ENCODE data around the gene TRIM44. TPM values are rescaled to one million over a fixed set of nuclear protein-coding genes. Genes with fewer than 3 reads are reported as not detected.

Gene TRIM44
- total and polyA plus RNA-seq, 8 donors = 6.3 to 55.4 (median 36.4) TPM

DNA sequence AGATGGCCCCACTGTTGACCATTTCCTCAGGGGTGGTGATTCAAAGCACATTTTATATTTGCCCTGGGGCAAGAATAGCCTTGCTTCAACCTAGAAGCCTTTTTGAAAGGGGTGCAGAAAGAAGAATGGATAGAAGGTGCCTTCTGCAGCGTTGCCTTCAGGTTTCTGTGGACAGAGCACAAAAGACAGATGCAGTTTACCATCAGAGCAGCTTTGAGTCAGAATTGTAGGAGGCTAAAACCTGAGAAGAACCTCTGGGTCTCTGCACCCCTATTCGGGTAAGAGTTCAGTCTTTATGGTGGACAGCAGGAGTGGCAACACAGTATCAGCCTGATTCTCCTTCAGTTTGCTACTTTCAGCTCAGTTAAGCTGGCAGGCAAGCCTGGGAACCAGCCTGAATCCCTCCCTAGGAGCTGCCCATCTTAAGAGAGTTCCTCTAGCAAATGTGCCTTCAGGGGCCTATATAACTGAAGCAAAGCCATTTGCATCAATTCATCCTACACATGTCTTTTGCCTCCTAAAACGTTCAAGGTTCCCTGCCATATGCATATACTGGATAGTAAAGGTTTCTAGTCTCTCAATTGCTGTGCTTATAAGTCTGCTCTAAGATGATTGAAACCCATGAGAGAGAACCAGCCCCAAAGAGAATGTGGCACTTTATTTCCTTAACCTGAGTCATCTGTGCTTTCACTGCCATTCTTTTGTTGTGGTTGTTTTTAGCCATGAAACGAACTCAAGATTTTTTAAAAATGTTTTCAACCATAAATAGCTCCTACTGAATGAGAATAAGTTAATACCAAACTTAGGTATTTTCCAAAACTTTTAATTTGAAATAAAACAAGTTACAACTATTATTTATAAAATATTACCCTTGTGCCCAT lies 123.0 kb downstream of the TRIM44 start:
- no peak for DNase-seq
- Histone ChIP-seq H3K27me3 (no peaks in the 10 kb centered on the region), H3K9me3 (no peaks in the 10 kb centered on the region), H3K27ac (no peak overlapping the region), H3K36me3 (no peaks in the 10 kb centered on the region), H3K4me1 (peaks cover 12 to 35% (median 34%) of the 10 kb centered on the region in 3 donors), H3K4me3 (no peak overlapping the region)
- ATAC-seq = no peak
- TF ChIP-seq, protein P1, sequence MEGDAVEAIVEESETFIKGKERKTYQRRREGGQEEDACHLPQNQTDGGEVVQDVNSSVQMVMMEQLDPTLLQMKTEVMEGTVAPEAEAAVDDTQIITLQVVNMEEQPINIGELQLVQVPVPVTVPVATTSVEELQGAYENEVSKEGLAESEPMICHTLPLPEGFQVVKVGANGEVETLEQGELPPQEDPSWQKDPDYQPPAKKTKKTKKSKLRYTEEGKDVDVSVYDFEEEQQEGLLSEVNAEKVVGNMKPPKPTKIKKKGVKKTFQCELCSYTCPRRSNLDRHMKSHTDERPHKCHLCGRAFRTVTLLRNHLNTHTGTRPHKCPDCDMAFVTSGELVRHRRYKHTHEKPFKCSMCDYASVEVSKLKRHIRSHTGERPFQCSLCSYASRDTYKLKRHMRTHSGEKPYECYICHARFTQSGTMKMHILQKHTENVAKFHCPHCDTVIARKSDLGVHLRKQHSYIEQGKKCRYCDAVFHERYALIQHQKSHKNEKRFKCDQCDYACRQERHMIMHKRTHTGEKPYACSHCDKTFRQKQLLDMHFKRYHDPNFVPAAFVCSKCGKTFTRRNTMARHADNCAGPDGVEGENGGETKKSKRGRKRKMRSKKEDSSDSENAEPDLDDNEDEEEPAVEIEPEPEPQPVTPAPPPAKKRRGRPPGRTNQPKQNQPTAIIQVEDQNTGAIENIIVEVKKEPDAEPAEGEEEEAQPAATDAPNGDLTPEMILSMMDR (IDR thresholded peaks at IDR 0.05) = no peak
- WGBS, 2 donors = 73 to 78% methylated on average over 4 of the region's 4 CpGs
- no peak for FAIRE-seq
- intact Hi-C loops (cut with DNase I) = no loop called here

DNA sequence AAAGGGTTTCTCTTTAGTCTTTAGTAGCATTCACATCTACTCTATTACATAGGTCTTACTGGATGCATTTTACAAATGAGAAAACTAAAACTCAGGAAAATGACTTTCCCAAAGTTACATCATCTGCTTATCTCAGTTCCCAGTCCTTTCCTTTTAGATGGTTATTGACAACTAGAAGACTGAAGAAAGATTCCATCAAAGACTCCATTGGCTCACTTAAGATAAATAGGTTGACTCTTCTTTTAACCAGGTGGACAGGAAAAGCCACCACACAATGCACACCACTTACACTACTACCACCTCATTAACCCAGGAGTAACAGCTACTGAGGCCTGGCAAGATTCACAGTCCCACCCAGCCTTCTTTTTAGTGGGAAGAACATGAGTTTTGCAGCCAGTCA lies 123.6 kb downstream of the TRIM44 start:
- TF ChIP-seq, protein P1 (IDR thresholded peaks at IDR 0.05) = no peak
- Histone ChIP-seq H3K9me3 (no peaks in the 10 kb centered on the region), H3K4me3 (no peak overlapping the region), H3K36me3 (no peaks in the 10 kb centered on the region), H3K27me3 (no peaks in the 10 kb centered on the region), H3K4me1 (peaks cover 12 to 32% (median 28%) of the 10 kb centered on the region in 3 donors), H3K27ac (no peak overlapping the region)
- no peak for ATAC-seq
- intact Hi-C loops (cut with DNase I) = no loop called here
- FAIRE-seq = no peak
- no peak for DNase-seq

DNA sequence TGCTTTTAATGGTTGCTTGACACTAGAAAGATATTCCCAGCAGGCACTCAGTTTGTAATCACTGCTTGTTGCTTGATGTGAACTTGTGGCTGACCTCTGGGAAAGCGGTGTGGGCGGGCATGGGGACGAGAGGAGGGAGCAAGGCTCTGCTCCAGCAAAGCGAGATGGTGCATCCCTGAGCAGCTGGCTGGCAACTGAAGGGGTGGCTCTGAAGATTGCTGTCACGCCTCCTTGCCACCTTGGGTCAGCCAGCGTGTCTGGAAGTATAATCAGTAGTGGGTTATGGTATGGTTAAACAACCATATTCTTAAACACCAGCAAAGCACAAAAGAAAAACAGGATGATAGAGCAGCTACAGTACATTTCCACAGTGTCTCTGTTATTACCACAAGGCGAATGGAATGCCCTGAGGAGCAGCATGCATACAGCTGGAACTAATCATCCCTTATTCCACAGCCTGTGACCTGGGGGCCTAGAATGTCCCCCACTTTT lies 124.5 kb downstream of the TRIM44 start:
- FAIRE-seq (no peak), DNase-seq (no peak), ATAC-seq (peak in 1 of 4 donors; percentile 28)
- H3K4me3 ChIP-seq = no peak overlapping the region
- no peak overlapping the region for H3K27ac ChIP-seq
- no peaks in the 10 kb centered on the region for H3K9me3 ChIP-seq
- no peaks in the 10 kb centered on the region for H3K36me3 ChIP-seq
- peaks cover 8 to 23% (median 21%) of the 10 kb centered on the region in 3 donors for H3K4me1 ChIP-seq
- TF ChIP-seq, protein P1 (IDR thresholded peaks at IDR 0.05) = no peak
- H3K27me3 ChIP-seq = no peaks in the 10 kb centered on the region
- WGBS, 2 donors = 86 to 94% methylated on average over 7 of the region's 7 CpGs
- intact Hi-C loops (cut with DNase I) = no loop called here

DNA sequence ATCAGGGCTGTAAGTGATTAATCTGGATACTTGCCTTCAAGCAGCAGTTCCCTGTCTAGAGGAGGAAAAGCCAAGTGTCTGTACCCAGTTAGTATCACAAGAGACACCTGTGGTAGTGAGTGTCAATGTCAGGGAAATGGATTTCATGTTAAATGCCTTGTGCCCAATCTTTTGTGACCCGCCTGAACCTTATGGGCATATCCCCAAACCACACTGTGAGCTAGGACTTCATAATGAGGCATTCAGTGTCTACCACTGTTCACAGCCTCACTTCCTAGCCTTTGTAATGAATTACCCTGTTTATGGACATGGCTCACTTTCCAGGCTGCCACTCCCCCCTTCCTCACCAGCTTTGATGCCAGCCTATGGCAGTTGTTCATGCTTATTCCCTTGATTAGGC lies 125.1 kb downstream of the TRIM44 start:
- FAIRE-seq (no peak), ATAC-seq (no peak), DNase-seq (no peak)
- Histone ChIP-seq H3K36me3 (no peaks in the 10 kb centered on the region), H3K4me3 (no peak overlapping the region), H3K4me1 (peaks cover 8 to 23% (median 22%) of the 10 kb centered on the region in 3 donors), H3K27me3 (no peaks in the 10 kb centered on the region), H3K9me3 (no peaks in the 10 kb centered on the region), H3K27ac (no peak overlapping the region)
- TF ChIP-seq, protein P1 (IDR thresholded peaks at IDR 0.05) = no peak
- 97 to 100% methylated on average over 1 of the region's 1 CpG for WGBS, 2 donors
- intact Hi-C loops (cut with DNase I) = no loop called here
